Measurements from ENCODE around the gene SLC25A14.
"Not testable (repeated sequence)": the region's sequence is repeated elsewhere in the genome, so short reads cannot be mapped to it uniquely, and the experiment has no call there.

The SLC25A14 gene

DNA sequence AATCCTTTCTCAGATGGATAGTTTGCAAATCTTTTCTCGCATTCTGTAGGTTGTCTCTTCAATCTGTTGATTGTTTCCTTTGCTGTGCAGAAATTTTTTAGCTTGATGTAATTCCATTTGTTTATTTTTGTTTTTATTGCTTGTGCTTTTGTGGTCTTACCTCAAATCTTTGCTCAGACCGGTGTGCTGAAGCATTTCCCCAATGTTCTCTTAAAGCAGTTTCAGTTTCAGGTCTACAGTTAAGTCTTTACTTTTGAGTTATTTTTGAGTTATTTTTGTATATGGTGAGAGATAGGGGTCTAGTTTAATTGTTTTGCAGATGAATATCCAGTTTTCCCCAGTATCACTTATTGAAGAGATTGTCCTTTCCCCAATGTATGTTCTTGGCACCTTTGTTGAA lies 18.2 kb upstream of the SLC25A14 start:
- Histone ChIP-seq H3K4me1 (ENCODE audit: control insufficient read depth, insufficient read depth, low read length, poor library complexity, severe bottlenecking) (no peaks in the 10 kb centered on the region), H3K36me3 (ENCODE audit: control insufficient read depth, insufficient read depth, low read length) (no peaks in the 10 kb centered on the region), H3K27ac (ENCODE audit: low read depth, low read length, severe bottlenecking) (no peak overlapping the region), H3K9me3 (ENCODE audit: control insufficient read depth, low read length) (no peaks in the 10 kb centered on the region), H3K4me3 (ENCODE audit: extremely low read depth, insufficient read depth, low read length, poor library complexity, severe bottlenecking) (no peak overlapping the region)
- WGBS, 2 experiments (ENCODE audit: insufficient coverage in 2 of 2): 100% methylated on average over 1 of the region's 2 CpGs; no CpG with 5 or more reads in 1 of the 2 experiments

DNA sequence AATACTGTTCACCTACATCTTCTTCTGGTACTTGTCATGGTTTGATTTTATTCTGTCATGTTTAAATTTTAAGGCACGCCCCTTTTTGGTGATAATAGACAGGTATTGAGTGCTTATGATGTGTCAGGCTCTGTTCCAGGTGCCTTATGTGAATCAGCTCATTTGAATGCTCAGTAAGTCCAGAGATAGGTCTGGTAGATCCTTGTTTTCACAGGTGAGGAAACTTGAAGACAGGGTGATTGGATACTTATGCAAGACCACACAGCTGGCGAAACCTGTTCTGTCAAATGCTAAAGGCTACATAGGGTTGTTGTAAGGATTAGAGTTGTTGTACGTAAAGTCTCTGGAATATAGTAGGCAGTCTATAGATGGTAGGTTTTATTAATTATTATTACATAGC lies 9.6 kb upstream of the SLC25A14 start:
- WGBS, 2 experiments (ENCODE audit: insufficient coverage in 2 of 2): no CpG with 5 or more reads among the region's 3 CpGs
- Histone ChIP-seq H3K4me1 (ENCODE audit: control insufficient read depth, insufficient read depth, low read length, poor library complexity, severe bottlenecking) (no peaks in the 10 kb centered on the region), H3K4me3 (ENCODE audit: extremely low read depth, insufficient read depth, low read length, poor library complexity, severe bottlenecking) (no peak overlapping the region), H3K36me3 (ENCODE audit: control insufficient read depth, insufficient read depth, low read length) (no peaks in the 10 kb centered on the region), H3K27ac (ENCODE audit: low read depth, low read length, severe bottlenecking) (no peak overlapping the region), H3K9me3 (ENCODE audit: control insufficient read depth, low read length) (no peaks in the 10 kb centered on the region)

DNA sequence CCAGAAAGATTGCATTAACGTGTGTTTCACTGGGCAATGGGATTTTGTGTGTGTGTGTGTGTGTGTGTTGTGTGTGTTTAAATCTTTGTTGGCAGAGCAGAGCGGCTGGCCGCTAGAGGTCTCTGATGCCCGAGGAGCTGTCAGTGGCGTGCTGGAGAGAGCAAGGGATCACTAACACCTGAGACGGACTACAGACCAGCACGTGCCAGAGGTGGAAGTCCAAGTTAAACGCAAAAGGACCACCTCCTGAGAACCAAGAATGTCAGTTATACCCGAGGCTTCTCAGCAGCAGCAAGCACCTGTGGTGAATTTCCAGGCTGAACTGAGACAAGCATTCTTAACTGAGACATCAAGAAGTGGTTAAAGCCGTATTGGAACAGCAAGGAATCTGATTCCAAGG lies 9.0 kb upstream of the SLC25A14 start:
- H3K27ac ChIP-seq (ENCODE audit: low read depth, low read length, severe bottlenecking): no peak overlapping the region

DNA sequence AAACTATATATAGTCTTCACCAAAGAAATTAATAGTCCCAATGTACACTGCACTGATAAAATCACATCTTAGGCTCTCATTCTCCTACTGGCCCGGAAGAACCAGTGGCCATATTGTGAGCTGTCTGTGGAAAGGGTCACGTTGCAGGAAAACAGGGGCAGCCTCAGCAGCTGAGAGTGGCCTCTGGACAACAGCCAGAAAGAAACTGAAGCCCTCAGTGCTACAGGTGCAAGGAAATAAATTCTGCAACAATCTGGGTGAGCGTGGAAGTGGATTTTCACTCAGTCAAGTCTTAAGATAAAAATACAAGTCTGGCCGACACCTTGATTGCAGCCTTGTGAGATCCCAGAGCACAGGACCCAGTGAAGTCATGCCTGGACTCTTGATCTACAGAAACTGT lies 3.2 kb upstream of the SLC25A14 start:
- 80% methylated on average over 1 of the region's 4 CpGs; no CpG with 5 or more reads in 1 of the 2 experiments for WGBS, 2 experiments (ENCODE audit: insufficient coverage in 2 of 2)

More for the DNA sequence above, 9.0 kb upstream of the SLC25A14 start:
- Histone ChIP-seq H3K36me3 (ENCODE audit: control insufficient read depth, insufficient read depth, low read length) (no peaks in the 10 kb centered on the region), H3K9me3 (ENCODE audit: control insufficient read depth, low read length) (no peaks in the 10 kb centered on the region), H3K4me3 (ENCODE audit: extremely low read depth, insufficient read depth, low read length, poor library complexity, severe bottlenecking) (no peak overlapping the region), H3K4me1 (ENCODE audit: control insufficient read depth, insufficient read depth, low read length, poor library complexity, severe bottlenecking) (no peaks in the 10 kb centered on the region)
- WGBS, 2 experiments (ENCODE audit: insufficient coverage in 2 of 2): 33 to 43% methylated on average over 2 to 3 of the region's 10 CpGs

DNA sequence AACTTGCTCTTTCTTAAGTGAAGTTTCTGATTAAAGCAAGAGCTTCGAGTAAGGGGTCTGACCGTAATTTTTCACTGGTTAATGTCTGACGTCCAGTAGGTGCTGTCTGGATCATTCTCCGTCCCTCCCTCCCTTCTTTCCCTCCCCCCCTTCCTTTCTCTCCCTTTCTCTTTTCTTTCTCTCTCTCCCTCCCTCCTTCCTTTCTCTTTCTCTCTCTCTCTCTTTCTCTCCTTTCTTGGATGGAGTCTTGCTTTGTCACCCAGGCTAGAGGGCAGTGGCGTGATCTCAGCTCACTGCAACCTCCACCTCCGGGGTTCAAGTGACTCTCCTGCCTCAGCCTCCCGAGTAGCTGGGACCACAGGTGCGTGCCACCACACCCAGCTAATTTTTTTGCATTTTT lies 850 bp upstream of the SLC25A14 start:
- H3K4me1 ChIP-seq (ENCODE audit: control insufficient read depth, insufficient read depth, low read length, poor library complexity, severe bottlenecking); H3K27ac ChIP-seq (ENCODE audit: low read depth, low read length, severe bottlenecking); H3K9me3 ChIP-seq (ENCODE audit: control insufficient read depth, low read length); H3K36me3 ChIP-seq (ENCODE audit: control insufficient read depth, insufficient read depth, low read length): not testable (repeated sequence)
- peak overlapping the region; percentile 55 for H3K4me3 ChIP-seq (ENCODE audit: extremely low read depth, insufficient read depth, low read length, poor library complexity, severe bottlenecking)
- WGBS, 2 experiments (ENCODE audit: insufficient coverage in 2 of 2): 79 to 92% methylated on average over 6 to 8 of the region's 8 CpGs

More for the DNA sequence above, 3.2 kb upstream of the SLC25A14 start:
- H3K36me3 ChIP-seq (ENCODE audit: control insufficient read depth, insufficient read depth, low read length): no peaks in the 10 kb centered on the region
- no peak overlapping the region for H3K27ac ChIP-seq (ENCODE audit: low read depth, low read length, severe bottlenecking)
- no peaks in the 10 kb centered on the region for H3K9me3 ChIP-seq (ENCODE audit: control insufficient read depth, low read length)
- H3K4me1 ChIP-seq (ENCODE audit: control insufficient read depth, insufficient read depth, low read length, poor library complexity, severe bottlenecking): no peaks in the 10 kb centered on the region
- H3K4me3 ChIP-seq (ENCODE audit: extremely low read depth, insufficient read depth, low read length, poor library complexity, severe bottlenecking): no peak overlapping the region

DNA sequence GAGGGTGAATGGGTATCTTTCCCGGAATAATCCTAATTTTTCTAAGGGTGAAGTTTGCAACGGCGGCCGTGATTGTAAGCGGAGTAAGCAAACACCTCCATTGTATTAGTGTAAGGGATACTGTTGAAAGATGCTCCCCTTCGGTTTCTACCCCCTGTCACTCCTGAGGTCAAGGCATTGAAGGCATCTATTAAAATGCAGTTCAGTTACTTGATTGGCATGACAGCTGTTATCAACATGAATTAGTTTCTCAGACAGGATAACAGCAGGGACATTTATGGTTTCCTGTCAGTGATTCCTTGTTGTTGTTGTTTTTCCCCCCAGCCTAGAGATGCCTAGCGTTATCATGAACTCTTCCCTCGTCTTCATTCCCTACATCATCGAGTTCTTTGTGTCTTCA lies 552 bp downstream of the SLC25A14 start:
- H3K27ac ChIP-seq (ENCODE audit: low read depth, low read length, severe bottlenecking): peak overlapping the region; percentile 66

DNA sequence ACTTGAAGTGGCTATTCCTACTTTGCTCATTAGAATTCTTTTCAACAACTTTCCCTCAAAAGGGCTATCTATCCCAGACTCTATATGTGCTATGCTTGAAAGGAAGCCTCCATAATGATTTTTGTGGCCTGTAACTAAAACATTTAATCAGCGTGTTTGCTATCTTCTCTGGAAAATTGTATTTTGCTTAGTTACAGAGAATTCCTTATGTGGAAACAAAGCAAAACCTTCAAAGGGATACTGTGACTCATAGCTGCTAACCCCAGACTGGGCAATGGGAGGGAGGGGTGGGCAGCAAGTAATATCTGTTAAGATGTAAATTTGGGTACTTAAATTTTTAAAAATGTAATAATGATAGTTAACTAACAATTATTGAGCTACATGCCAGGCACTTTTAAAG lies 3.7 kb downstream of the SLC25A14 start:
- H3K9me3 ChIP-seq (ENCODE audit: control insufficient read depth, low read length): no peaks in the 10 kb centered on the region
- H3K27ac ChIP-seq (ENCODE audit: low read depth, low read length, severe bottlenecking): peak overlapping the region; percentile 82
- H3K4me3 ChIP-seq (ENCODE audit: extremely low read depth, insufficient read depth, low read length, poor library complexity, severe bottlenecking): no peak overlapping the region
- no CpG with 5 or more reads among the region's 1 CpG for WGBS, 2 experiments (ENCODE audit: insufficient coverage in 2 of 2)
- H3K4me1 ChIP-seq (ENCODE audit: control insufficient read depth, insufficient read depth, low read length, poor library complexity, severe bottlenecking): peaks cover 9% of the 10 kb centered on the region
- H3K36me3 ChIP-seq (ENCODE audit: control insufficient read depth, insufficient read depth, low read length): no peaks in the 10 kb centered on the region

More for the DNA sequence above, 552 bp downstream of the SLC25A14 start:
- Histone ChIP-seq H3K4me1 (ENCODE audit: control insufficient read depth, insufficient read depth, low read length, poor library complexity, severe bottlenecking) (peaks cover 9% of the 10 kb centered on the region), H3K9me3 (ENCODE audit: control insufficient read depth, low read length) (no peaks in the 10 kb centered on the region), H3K4me3 (ENCODE audit: extremely low read depth, insufficient read depth, low read length, poor library complexity, severe bottlenecking) (peak overlapping the region; percentile 55), H3K36me3 (ENCODE audit: control insufficient read depth, insufficient read depth, low read length) (no peaks in the 10 kb centered on the region)
- 45% methylated on average over 2 of the region's 9 CpGs; no CpG with 5 or more reads in 1 of the 2 experiments for WGBS, 2 experiments (ENCODE audit: insufficient coverage in 2 of 2)

DNA sequence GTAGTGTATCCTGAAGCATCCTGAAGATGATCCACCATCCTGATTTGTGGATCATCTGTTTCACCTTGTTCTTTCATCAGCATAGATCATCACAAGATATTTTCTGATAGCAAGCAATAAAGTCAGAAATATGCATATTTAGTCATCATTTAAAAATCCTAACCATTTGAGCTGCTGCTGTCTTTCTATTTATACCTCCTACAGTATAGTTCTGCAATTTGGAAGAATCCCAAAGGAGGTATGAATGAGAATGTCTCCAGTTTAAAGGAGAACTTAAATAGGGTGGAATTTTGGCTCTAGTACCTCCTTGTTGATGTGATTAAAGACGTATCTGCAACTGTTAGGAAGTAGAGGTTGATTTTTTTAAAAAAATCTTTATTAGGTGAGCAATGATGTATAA lies 7.6 kb downstream of the SLC25A14 start:
- Histone ChIP-seq H3K4me1 (ENCODE audit: control insufficient read depth, insufficient read depth, low read length, poor library complexity, severe bottlenecking) (peaks cover 9% of the 10 kb centered on the region), H3K4me3 (ENCODE audit: extremely low read depth, insufficient read depth, low read length, poor library complexity, severe bottlenecking) (no peak overlapping the region), H3K9me3 (ENCODE audit: control insufficient read depth, low read length) (no peaks in the 10 kb centered on the region), H3K36me3 (ENCODE audit: control insufficient read depth, insufficient read depth, low read length) (peaks cover 7% of the 10 kb centered on the region), H3K27ac (ENCODE audit: low read depth, low read length, severe bottlenecking) (no peak overlapping the region)
- no CpG with 5 or more reads among the region's 1 CpG for WGBS, 2 experiments (ENCODE audit: insufficient coverage in 2 of 2)

DNA sequence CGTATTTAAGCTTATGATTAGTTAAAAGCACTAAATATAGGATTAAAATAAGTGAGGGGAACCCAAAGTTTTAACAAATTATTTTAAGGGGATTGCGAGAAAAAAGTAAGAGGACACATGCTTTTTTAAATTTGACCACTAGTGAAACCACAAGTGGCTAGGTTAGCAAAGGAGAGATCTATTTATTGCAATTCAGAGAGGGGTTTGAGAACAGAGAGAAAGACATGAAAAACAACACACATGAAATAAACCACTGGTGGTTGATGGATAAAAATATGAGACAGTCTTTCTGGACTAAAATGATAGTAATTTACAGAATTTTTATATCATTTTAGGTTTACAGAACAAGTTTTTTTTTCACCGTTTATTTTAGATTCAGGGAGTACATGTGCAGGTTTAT lies 11.8 kb downstream of the SLC25A14 start:
- WGBS, 2 experiments (ENCODE audit: insufficient coverage in 2 of 2): 80% methylated on average over 1 of the region's 3 CpGs; no CpG with 5 or more reads in 1 of the 2 experiments
- peaks cover 17% of the 10 kb centered on the region for H3K36me3 ChIP-seq (ENCODE audit: control insufficient read depth, insufficient read depth, low read length)
- H3K4me3 ChIP-seq (ENCODE audit: extremely low read depth, insufficient read depth, low read length, poor library complexity, severe bottlenecking): no peak overlapping the region

DNA sequence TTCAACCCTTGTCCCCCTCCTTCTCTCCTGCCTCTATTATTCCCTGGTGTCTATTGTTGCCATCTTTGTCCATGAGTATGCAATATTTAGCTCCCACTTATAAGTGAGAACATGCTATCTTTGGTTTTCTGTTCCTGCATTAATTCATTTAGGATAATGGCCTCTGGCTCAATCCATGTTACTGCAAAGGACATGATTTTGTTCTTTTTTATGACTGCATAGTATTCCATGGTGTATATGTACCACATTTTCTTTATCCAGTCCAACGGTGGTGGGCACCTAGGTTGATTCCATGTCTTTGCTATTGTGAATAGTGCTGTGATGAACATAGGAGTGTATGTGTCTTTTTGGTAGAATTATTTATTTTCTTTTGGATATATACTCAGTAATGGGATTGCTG lies 12.3 kb downstream of the SLC25A14 start:
- not testable (repeated sequence) for H3K4me3 ChIP-seq (ENCODE audit: extremely low read depth, insufficient read depth, low read length, poor library complexity, severe bottlenecking); H3K9me3 ChIP-seq (ENCODE audit: control insufficient read depth, low read length); H3K4me1 ChIP-seq (ENCODE audit: control insufficient read depth, insufficient read depth, low read length, poor library complexity, severe bottlenecking); H3K27ac ChIP-seq (ENCODE audit: low read depth, low read length, severe bottlenecking)
- no CpG with 5 or more reads among the region's 1 CpG for WGBS, 2 experiments (ENCODE audit: insufficient coverage in 2 of 2)
- peaks cover 17% of the 10 kb centered on the region for H3K36me3 ChIP-seq (ENCODE audit: control insufficient read depth, insufficient read depth, low read length)

More for the DNA sequence above, 11.8 kb downstream of the SLC25A14 start:
- Histone ChIP-seq H3K4me1 (ENCODE audit: control insufficient read depth, insufficient read depth, low read length, poor library complexity, severe bottlenecking) (no peaks in the 10 kb centered on the region), H3K27ac (ENCODE audit: low read depth, low read length, severe bottlenecking) (no peak overlapping the region), H3K9me3 (ENCODE audit: control insufficient read depth, low read length) (no peaks in the 10 kb centered on the region)

DNA sequence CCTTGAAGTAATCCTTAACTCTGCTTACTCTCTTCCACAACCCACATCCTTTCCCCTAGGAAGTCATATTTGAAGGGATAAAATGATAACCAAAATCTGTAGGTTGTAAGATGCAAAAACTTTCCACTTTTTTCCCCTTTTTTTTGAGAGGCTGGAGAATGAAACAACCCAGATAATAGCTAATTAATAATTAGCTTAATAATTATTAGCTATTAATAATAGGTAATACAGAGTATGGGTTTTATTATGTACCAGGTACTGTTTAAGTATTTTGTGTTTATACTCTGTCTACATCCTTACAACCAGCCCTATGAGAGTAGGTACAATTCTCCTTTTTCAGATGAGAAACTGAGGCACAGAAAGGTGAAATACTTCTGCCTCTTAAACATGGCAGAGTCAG lies 36.4 kb downstream of the SLC25A14 start:
- H3K9me3 ChIP-seq (ENCODE audit: control insufficient read depth, low read length): no peaks in the 10 kb centered on the region

More for the DNA sequence above, 36.4 kb downstream of the SLC25A14 start:
- no peak overlapping the region for H3K4me3 ChIP-seq (ENCODE audit: extremely low read depth, insufficient read depth, low read length, poor library complexity, severe bottlenecking)
- H3K36me3 ChIP-seq (ENCODE audit: control insufficient read depth, insufficient read depth, low read length): peaks cover 6% of the 10 kb centered on the region
- H3K27ac ChIP-seq (ENCODE audit: low read depth, low read length, severe bottlenecking): no peak overlapping the region
- no peaks in the 10 kb centered on the region for H3K4me1 ChIP-seq (ENCODE audit: control insufficient read depth, insufficient read depth, low read length, poor library complexity, severe bottlenecking)
